Type B pancreatic cell (in vitro differentiated cells): ENCODE results near the gene PEF1. TPM values are rescaled to one million over a fixed set of nuclear protein-coding genes. Genes with fewer than 3 reads are reported as not detected.

Experiments
- DNase-seq: peaks from one replicate; pipeline ENCODE4 v3.0.0; 2021; ENCODE audit warnings: mixed read lengths; ENCODE audit not compliant: unreplicated experiment; ENCODE audit errors: extremely low spot score
- H3K27ac Mint-ChIP-seq: 2 replicates; pipeline ENCODE4 v1.8.0; 2021; ENCODE audit warnings: mild to moderate bottlenecking, mixed read lengths
- H3K27me3 Mint-ChIP-seq: 2 replicates; pipeline ENCODE4 v1.8.0; 2021; ENCODE audit warnings: mixed read lengths
- H3K36me3 Mint-ChIP-seq: 2 replicates; pipeline ENCODE4 v1.8.0; 2021; ENCODE audit warnings: mixed read lengths
- H3K4me1 Mint-ChIP-seq: one replicate; pipeline ENCODE4 v1.8.0; 2021; ENCODE audit warnings: mixed read lengths; ENCODE audit not compliant: unreplicated experiment
- H3K4me3 Mint-ChIP-seq: 2 replicates; pipeline ENCODE4 v1.8.0; 2021; ENCODE audit warnings: mild to moderate bottlenecking, mixed read lengths
- H3K9me3 Mint-ChIP-seq: 2 replicates; pipeline ENCODE4 v1.8.0; 2021; ENCODE audit warnings: mixed read lengths
- total RNA-seq: library from RNA; stranded (reverse); gene quantifications from 2 replicates; pipeline ENCODE4 v1.2.1, GENCODE V29; 2021; ENCODE audit warnings: low replicate concordance
- TF ChIP-seq, protein P1 (sequence below): fragments of 200-600 bp; sonication (generic); conservative IDR thresholded peaks from 2 replicates; pipeline ENCODE4 v1.5.0; 2021; ENCODE audit warnings: antibody characterized with exemption, mild to moderate bottlenecking

Gene PEF1
- total RNA-seq, 1 donor from 2014 or later, result 45.2 TPM

DNA sequence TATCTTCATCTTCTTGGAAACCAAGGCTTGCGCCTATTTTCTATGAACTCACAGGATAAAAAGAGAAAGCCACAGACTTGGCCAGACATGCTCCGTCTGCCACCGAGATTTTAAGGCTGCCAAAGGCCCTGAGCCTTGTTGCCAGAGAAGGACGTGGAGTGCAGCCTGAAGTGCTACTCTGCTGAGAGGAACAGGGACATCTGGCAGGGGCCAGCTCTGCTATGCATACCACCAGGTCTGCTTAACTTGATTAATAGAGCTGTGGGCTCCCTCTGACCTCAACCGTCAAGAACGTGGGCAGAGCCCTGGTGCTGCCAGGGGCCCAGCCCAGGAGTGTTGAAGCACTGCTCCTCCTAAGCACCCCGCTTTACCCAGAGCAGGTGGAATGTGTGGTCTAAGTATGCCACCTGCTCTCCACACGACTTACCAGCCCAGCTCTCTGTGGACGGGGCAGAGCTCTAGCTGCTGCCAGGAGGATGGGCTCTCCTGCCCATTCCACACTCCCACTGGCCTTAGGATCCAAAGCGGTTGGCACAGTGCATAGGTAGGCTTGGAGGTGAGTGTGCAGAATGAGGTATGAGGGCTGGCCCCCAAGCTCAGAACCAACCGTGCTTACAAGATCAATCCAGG is 16.6 kb downstream of the PEF1 start:
- TF ChIP-seq, protein P1, sequence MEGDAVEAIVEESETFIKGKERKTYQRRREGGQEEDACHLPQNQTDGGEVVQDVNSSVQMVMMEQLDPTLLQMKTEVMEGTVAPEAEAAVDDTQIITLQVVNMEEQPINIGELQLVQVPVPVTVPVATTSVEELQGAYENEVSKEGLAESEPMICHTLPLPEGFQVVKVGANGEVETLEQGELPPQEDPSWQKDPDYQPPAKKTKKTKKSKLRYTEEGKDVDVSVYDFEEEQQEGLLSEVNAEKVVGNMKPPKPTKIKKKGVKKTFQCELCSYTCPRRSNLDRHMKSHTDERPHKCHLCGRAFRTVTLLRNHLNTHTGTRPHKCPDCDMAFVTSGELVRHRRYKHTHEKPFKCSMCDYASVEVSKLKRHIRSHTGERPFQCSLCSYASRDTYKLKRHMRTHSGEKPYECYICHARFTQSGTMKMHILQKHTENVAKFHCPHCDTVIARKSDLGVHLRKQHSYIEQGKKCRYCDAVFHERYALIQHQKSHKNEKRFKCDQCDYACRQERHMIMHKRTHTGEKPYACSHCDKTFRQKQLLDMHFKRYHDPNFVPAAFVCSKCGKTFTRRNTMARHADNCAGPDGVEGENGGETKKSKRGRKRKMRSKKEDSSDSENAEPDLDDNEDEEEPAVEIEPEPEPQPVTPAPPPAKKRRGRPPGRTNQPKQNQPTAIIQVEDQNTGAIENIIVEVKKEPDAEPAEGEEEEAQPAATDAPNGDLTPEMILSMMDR, result no peak
- Mint-ChIP-seq H3K36me3 (peaks cover 4% of the 10 kb centered on the region), H3K9me3 (no peaks in the 10 kb centered on the region), H3K4me1 (peaks cover 8% of the 10 kb centered on the region), H3K27ac (no peak overlapping the region), H3K27me3 (no peaks in the 10 kb centered on the region), H3K4me3 (no peak overlapping the region)
- DNase-seq, result no peak

DNA sequence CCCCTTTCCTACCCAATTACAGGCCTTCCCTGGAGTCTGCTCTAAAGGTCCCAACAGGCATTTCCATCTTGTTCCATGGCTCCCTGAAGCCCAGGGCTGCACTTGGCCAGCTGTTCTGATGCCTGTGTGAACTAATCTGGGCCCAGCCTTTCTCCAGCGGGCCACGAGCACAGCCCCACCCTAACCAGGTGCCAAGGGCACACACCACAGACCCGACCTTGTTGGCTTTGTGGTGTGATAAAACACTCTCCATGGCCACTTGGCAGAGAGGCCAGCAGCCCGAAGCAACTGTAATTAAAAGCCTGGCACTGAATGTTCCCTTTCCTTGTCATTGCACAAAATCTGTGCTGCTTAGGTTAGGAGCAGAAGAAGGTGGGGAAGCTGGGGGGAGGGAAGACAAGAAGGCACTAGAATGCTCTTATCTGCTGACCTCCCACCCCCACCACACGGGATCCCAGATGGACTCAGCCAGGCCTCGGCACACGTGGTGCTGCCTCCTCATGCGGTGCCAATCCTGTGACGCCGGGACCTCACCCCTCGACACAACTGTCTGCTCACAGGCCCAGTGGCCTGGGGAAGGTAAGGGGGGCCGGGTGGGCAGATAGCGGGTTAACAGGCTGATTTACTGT is 17.3 kb downstream of the PEF1 start:
- no peak overlapping the region for H3K4me3 Mint-ChIP-seq
- peaks cover 4% of the 10 kb centered on the region for H3K36me3 Mint-ChIP-seq

DNA sequence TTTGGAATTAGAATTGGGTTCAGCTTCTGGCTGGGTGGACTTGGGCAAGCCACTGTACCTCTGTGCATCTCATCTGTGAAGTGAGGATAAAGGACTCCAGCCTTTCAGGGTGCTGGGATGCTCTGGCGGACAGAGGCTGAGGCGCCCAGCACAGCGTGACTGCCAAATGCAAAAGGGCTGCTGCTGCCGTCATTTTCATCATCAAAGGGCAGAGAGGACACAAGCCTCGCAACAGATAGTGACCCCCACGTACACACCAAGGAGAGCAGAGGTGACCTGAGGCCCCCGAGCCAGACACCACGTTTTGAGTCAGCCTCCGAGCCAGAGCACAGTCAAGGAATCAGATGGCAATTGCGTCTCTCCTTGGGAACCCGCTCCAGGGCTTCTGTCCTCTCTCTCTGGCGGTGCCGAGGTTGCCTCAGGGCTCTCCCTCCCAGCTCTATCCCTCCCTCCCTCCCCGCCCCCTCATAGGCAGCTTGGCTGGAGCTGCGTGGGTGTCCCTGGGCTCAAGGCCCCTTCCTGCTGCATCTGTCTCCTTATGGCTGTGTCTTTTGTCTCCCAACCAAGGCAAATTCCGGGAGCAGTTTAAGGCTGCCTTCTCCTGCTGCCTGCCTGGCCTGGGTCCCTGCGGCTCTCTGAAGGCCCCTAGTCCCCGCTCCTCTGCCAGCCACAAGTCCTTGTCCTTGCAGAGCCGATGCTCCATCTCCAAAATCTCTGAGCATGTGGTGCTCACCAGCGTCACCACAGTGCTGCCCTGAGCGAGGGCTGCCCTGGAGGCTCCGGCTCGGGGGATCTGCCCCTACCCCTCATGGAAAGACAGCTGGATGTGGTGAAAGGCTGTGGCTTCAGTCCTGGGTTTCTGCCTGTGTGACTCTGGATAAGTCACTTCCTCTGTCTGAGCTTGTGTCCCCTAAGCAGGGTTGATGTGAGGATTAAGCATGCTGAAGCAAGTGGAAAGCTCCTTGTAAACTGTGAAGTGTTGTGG is 18.2 kb downstream of the PEF1 start:
- no peak for DNase-seq
- peaks cover 8% of the 10 kb centered on the region for H3K4me1 Mint-ChIP-seq
- no peak overlapping the region for H3K4me3 Mint-ChIP-seq
- H3K27me3 Mint-ChIP-seq, result no peaks in the 10 kb centered on the region
- H3K27ac Mint-ChIP-seq, result peak overlapping the region; percentile 36
- H3K9me3 Mint-ChIP-seq, result no peaks in the 10 kb centered on the region
- peaks cover 4% of the 10 kb centered on the region for H3K36me3 Mint-ChIP-seq
- TF ChIP-seq, protein P1, result no peak

More for the DNA sequence above, 17.3 kb downstream of the PEF1 start:
- H3K4me1 Mint-ChIP-seq, result peaks cover 8% of the 10 kb centered on the region
- H3K27ac Mint-ChIP-seq, result peak overlapping the region; percentile 36
- H3K27me3 Mint-ChIP-seq, result no peaks in the 10 kb centered on the region
- H3K9me3 Mint-ChIP-seq, result no peaks in the 10 kb centered on the region
- TF ChIP-seq, protein P1, result no peak
- DNase-seq, result no peak

DNA sequence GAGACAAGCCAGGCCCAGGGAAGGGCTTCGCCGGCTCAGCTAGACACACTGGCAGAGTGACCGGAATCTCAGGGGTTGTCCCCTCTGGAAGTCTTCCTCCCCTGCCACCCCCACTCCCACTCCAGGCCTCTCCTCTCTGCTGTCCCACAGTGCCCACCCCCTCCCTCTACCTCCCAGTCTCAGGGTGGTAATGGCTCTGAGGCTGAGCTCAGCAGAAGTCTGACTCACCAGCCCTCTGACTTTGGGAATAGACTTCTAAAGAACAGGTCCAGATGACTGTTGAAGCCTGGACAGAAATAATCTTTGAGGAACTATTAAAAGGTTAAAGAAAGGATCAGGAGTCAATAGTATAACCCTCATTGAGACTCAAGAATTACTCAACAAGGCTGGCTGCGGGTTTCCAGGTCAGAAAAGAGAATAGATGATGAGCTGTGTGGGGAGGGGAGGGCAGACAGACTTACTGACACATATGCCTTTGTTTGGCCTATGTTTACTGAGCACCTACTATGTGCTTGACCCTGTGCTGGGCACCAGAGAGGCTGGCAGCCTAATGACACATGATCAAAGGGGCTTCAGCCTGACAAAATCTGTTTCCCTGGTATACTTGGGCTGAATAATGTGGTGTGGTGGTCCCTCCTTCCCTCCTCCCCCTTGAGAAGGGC is 19.0 kb downstream of the PEF1 start:
- Mint-ChIP-seq H3K27me3 (no peaks in the 10 kb centered on the region), H3K9me3 (no peaks in the 10 kb centered on the region), H3K4me1 (peaks cover 8% of the 10 kb centered on the region), H3K4me3 (no peak overlapping the region), H3K36me3 (peaks cover 4% of the 10 kb centered on the region), H3K27ac (no peak overlapping the region)
- TF ChIP-seq, protein P1, result no peak
- DNase-seq, result no peak
